ENCODE measurements around the gene CELF4.

- TF ChIP-seq CTCF (IDR thresholded peaks at IDR 0.05; ENCODE audit: borderline replicate concordance, extremely low read depth, low read length, poor library complexity, severe bottlenecking): no peak
- no peak for TF ChIP-seq EZH2 (IDR thresholded peaks at IDR 0.05; ENCODE audit: borderline replicate concordance, low read depth, low read length, severe bottlenecking)
Measured at GRCh38 chr18:37551846-37552245, 13.8 kb downstream of the CELF4 start.

Measured in DND-41 (cell line).